ENCODE data around the gene H1-8.

The H1-8 gene

GRCh38 chr3:129558081-129558771, 15.3 kb downstream of the H1-8 start:
- no peak for TF ChIP-seq CTCF (IDR thresholded peaks at IDR 0.05; ENCODE audit: control insufficient read depth, extremely low read depth, insufficient read depth)
- no peak overlapping the region for H3K4me3 ChIP-seq (ENCODE audit: low read depth, low read length)
- DNase-seq (ENCODE audit: low read depth) = no peak

GRCh38 chr3:129558772-129559564, 16.0 kb downstream of the H1-8 start:
- no peak overlapping the region for H3K4me3 ChIP-seq (ENCODE audit: low read depth, low read length)
- no peak for DNase-seq (ENCODE audit: low read depth)
- TF ChIP-seq CTCF (IDR thresholded peaks at IDR 0.05; ENCODE audit: control insufficient read depth, extremely low read depth, insufficient read depth) = no peak

- no peak for TF ChIP-seq CTCF (IDR thresholded peaks at IDR 0.05; ENCODE audit: control insufficient read depth, extremely low read depth, insufficient read depth)
- no peak overlapping the region for H3K4me3 ChIP-seq (ENCODE audit: low read depth, low read length)
- no peak for DNase-seq (ENCODE audit: low read depth)
These were observed 16.6 kb downstream of the H1-8 start for GRCh38 chr3:129559565-129560079.

GRCh38 chr3:129560269-129560787, 17.4 kb downstream of the H1-8 start:
- TF ChIP-seq CTCF (IDR thresholded peaks at IDR 0.05; ENCODE audit: control insufficient read depth, extremely low read depth, insufficient read depth) = no peak
- no peak for DNase-seq (ENCODE audit: low read depth)
- no peak overlapping the region for H3K4me3 ChIP-seq (ENCODE audit: low read depth, low read length)

- TF ChIP-seq CTCF (IDR thresholded peaks at IDR 0.05; ENCODE audit: control insufficient read depth, extremely low read depth, insufficient read depth) = no peak
- no peak for DNase-seq (ENCODE audit: low read depth)
- H3K4me3 ChIP-seq (ENCODE audit: low read depth, low read length) = no peak overlapping the region
These were observed 18.1 kb downstream of the H1-8 start for GRCh38 chr3:129560911-129561594.

GRCh38 chr3:129561619-129562248, 18.8 kb downstream of the H1-8 start:
- no peak for DNase-seq (ENCODE audit: low read depth)
- TF ChIP-seq CTCF (IDR thresholded peaks at IDR 0.05; ENCODE audit: control insufficient read depth, extremely low read depth, insufficient read depth) = no peak

More at GRCh38 chr3:129561619-129562248, 18.8 kb downstream of the H1-8 start:
- H3K4me3 ChIP-seq (ENCODE audit: low read depth, low read length) = no peak overlapping the region

Measured in LNCaP clone FGC (cell line).